Stomach smooth muscle (tissue), 2 donors: ENCODE data around the gene SPATA6.

Experiments used
- H3K27ac ChIP-seq: one replicate; pipeline ENCODE4 v1.7.0; 2013; ENCODE audit warnings: mild to moderate bottlenecking, low read length, inconsistent platforms
- H3K27me3 ChIP-seq, 2 donors: one replicate each; pipeline ENCODE4 v1.7.0; 2013; ENCODE audit warnings: low read length in 2 of 2; ENCODE audit not compliant: insufficient read depth in 2 of 2, control insufficient read depth in 1 of 2
- H3K36me3 ChIP-seq, 2 donors: one replicate each; pipeline ENCODE4 v1.7.0; 2013; ENCODE audit warnings: low read length in 2 of 2; ENCODE audit not compliant: control insufficient read depth in 2 of 2, insufficient read depth in 2 of 2
- H3K4me1 ChIP-seq: one replicate; pipeline ENCODE4 v1.7.0; 2013; ENCODE audit warnings: low read length; ENCODE audit not compliant: control insufficient read depth, insufficient read depth
- H3K4me3 ChIP-seq, 2 donors: one replicate each; pipeline ENCODE4 v1.7.0; 2013; ENCODE audit warnings: low read length in 2 of 2
- H3K9ac ChIP-seq, 2 donors: one replicate each; pipeline ENCODE4 v1.7.0; 2013; ENCODE audit warnings: low read length in 2 of 2, mild to moderate bottlenecking in 1 of 2
- H3K9me3 ChIP-seq, 2 donors: one replicate each; pipeline ENCODE4 v1.7.0; 2013; ENCODE audit warnings: low read length in 2 of 2; ENCODE audit not compliant: control insufficient read depth in 2 of 2
- donor health status: healthy.
- donor health status: Pancreatic carcinoma.

Gene SPATA6

DNA sequence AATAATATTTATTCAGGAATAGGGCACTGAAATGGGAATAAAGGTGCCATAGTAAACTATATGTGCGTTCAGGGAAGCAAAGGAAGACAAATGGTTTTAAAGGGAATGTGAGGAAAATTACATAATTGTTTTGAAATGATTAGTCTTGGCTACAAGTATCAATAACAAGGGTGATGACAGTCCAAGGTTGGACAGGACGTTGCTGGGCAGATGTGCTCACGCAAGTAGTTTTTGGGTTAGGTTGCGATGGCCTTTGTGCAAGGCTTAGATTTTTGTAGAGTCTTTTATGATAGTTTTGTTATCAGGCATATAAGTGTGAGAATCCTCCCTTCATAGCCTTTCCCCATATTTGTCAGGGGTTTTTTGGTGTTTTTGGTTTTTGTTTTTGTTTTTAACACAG lies 57.0 kb downstream of the SPATA6 start:
- Histone ChIP-seq H3K4me3 (no peak overlapping the region), H3K9ac (no peak overlapping the region), H3K4me1 (no peaks in the 10 kb centered on the region), H3K36me3 (no peaks in the 10 kb centered on the region), H3K27me3 (no peaks in the 10 kb centered on the region), H3K9me3 (no peaks in the 10 kb centered on the region), H3K27ac (no peak overlapping the region)

DNA sequence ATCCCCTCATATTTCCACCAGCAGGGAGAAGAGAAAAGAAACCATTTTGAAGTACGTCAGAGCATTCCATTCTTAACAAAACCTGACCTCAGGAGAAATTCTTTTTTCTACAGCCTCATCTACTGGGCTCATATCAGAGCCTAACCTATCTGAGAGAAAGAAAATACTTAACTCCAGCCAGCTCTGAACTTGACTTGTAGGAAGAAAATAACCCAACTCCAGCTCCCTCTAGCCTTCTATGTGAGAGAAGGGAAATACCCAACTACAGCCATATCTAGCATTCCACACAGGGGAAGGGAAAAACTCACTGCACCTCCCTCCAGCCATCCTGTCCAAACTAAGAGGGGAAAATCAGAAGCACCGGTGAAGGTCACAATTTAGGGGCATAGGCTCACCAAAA lies 57.7 kb downstream of the SPATA6 start:
- no peaks in the 10 kb centered on the region for H3K4me1 ChIP-seq
- H3K36me3 ChIP-seq, result no peaks in the 10 kb centered on the region
- no peak overlapping the region for H3K4me3 ChIP-seq
- no peaks in the 10 kb centered on the region for H3K27me3 ChIP-seq
- no peak overlapping the region for H3K27ac ChIP-seq
- H3K9me3 ChIP-seq, result no peaks in the 10 kb centered on the region
- no peak overlapping the region for H3K9ac ChIP-seq

DNA sequence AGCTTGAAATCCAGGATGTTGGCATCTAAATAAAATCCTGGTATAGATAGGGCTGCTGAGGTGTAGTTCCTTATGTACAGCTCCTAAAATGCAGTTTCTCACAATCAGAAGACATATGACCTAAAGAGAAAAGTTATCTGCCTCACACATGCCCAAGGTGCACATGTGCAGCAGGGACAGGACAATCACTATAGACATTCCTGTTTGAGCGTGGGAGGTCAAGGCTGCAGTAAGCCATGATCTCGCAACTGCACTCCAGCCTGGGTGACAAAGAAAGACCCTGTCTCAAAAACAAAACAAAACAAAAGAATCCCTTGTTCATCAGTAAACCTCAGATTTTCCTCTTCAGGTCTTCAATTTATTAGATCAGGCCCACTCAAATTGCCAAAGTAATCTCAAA lies 66.1 kb downstream of the SPATA6 start:
- Histone ChIP-seq H3K27me3 (no peaks in the 10 kb centered on the region), H3K27ac (no peak overlapping the region), H3K4me1 (no peaks in the 10 kb centered on the region), H3K4me3 (no peak overlapping the region), H3K9ac (no peak overlapping the region), H3K36me3 (no peaks in the 10 kb centered on the region), H3K9me3 (no peaks in the 10 kb centered on the region)

DNA sequence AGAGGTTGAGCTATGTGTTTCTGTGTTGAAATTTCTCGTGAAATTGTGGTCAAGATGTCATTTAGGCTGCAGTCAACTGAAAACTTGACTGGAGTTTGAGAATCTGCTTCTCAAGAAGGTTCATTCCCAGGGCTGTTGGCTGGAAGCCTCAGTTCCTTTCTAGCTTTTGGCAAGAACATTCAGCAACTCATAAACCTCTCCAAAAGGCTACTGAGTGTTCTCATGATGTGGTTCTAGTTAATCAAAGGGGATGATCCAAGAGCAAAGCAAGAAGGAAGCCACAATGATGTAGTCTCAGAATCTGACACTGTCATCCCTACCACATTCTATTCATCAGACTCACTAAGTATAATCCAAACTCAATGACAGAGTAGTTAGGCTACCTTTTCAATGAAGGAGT lies 66.6 kb downstream of the SPATA6 start:
- Histone ChIP-seq H3K27ac (no peak overlapping the region), H3K36me3 (no peaks in the 10 kb centered on the region), H3K9me3 (no peaks in the 10 kb centered on the region), H3K27me3 (no peaks in the 10 kb centered on the region), H3K9ac (no peak overlapping the region), H3K4me3 (no peak overlapping the region), H3K4me1 (no peaks in the 10 kb centered on the region)

DNA sequence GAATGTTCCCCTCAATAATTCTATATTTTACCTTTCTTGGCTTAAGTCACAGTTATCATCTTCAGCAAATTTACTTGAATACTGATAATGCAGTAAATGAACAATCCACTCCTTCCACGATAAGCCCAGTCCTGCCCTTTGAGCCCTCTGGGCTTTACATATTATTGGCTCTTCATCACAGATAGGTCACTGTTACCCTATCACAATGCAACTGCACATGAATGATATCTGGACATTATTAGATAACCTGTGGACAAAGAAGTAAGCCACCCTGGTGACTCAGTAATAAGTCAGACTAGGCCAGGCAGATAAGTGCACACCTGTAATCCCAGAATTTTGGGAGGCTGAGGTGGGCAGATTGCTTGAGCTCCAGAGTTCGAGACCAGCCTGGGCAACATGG lies 69.4 kb downstream of the SPATA6 start:
- Histone ChIP-seq H3K4me3 (no peak overlapping the region), H3K36me3 (no peaks in the 10 kb centered on the region), H3K27me3 (no peaks in the 10 kb centered on the region), H3K4me1 (no peaks in the 10 kb centered on the region), H3K9me3 (no peaks in the 10 kb centered on the region), H3K27ac (no peak overlapping the region), H3K9ac (no peak overlapping the region)

DNA sequence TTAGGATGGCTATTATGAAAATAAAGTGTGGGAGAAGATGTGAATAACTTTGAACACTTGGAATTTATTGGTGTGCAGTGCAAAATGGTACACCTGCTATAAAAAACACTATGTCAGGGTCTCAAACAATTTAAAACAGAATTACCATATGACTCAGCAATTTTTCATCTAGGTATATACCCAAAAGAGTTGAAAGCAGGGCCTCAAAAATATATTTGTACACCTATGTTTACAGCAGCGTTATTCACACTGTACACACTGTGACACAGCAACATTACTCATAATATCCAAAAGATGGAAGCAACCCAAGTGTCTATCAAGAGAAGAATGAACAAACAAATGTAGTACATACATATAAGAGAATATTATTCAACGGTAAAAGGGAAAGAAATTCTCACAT lies 75.8 kb downstream of the SPATA6 start:
- Histone ChIP-seq H3K36me3 (no peaks in the 10 kb centered on the region), H3K4me3 (no peak overlapping the region), H3K27ac (no peak overlapping the region), H3K4me1 (no peaks in the 10 kb centered on the region), H3K27me3 (no peaks in the 10 kb centered on the region), H3K9ac (no peak overlapping the region), H3K9me3 (no peaks in the 10 kb centered on the region)

DNA sequence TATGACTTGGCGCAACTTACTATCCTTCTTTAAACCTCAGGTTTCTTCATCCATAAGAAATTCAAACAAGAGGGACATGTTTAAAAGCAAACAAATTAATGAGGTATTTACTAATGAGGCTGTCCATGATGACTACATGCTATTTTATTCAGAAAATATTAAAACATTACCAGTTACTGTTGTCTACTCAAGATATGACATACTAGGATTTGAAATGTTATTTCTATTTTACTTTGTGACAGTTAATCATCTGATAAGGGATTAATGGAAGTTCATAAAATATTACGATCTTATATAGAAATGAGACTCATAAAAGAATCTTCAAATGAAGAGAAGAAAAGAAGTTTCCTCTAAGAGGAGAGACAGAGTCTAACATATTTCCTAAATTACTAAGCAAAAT lies 80.1 kb downstream of the SPATA6 start:
- Histone ChIP-seq H3K36me3 (no peaks in the 10 kb centered on the region), H3K4me1 (no peaks in the 10 kb centered on the region), H3K9ac (no peak overlapping the region), H3K9me3 (no peaks in the 10 kb centered on the region), H3K4me3 (no peak overlapping the region), H3K27me3 (no peaks in the 10 kb centered on the region), H3K27ac (no peak overlapping the region)

DNA sequence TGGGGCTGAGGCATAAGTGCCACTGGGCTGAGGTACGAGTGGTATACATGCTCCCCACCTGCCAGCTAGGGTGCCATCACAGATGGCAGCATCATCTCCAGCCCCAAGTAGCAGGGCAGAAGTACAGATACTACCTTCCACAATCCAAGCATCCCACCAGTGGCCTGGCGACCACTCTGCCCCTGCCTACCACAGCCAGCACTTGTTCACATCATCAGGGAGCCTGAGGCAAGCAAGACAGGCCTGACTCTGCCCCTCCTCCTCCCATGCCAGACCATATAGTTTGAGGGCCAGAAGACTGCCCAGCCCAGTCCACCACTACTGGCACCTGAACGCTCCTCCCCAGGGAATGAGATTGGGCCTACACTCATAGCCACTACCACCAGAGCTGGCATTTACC lies 84.6 kb downstream of the SPATA6 start:
- Histone ChIP-seq H3K4me3 (no peak overlapping the region), H3K36me3 (no peaks in the 10 kb centered on the region), H3K4me1 (no peaks in the 10 kb centered on the region), H3K9me3 (no peaks in the 10 kb centered on the region), H3K27me3 (no peaks in the 10 kb centered on the region), H3K27ac (no peak overlapping the region), H3K9ac (no peak overlapping the region)

DNA sequence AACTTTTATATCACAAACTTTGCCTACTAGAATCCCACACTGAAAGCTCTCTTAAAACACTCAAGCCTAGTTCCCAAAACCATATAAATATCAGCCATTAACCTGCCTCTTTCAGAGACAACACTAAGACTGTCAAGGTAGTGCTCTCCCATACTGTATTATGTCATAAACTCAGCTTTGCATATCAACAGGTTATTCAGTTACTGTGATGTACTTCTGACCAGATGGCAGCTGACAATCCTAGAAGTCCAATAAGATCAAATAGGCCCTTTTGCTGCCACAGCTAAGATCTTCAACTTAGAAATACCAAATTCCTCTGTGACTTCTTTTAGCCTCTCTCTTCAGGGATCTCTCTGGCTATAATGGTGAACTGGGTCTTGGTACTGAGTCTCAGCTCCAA lies 97.2 kb downstream of the SPATA6 start:
- no peak overlapping the region for H3K4me3 ChIP-seq
- no peaks in the 10 kb centered on the region for H3K4me1 ChIP-seq
- no peak overlapping the region for H3K27ac ChIP-seq
- no peaks in the 10 kb centered on the region for H3K27me3 ChIP-seq
- no peak overlapping the region for H3K9ac ChIP-seq
- H3K36me3 ChIP-seq, result peaks cover 3 to 7% of the 10 kb centered on the region in 2 donors
- H3K9me3 ChIP-seq, result no peaks in the 10 kb centered on the region

DNA sequence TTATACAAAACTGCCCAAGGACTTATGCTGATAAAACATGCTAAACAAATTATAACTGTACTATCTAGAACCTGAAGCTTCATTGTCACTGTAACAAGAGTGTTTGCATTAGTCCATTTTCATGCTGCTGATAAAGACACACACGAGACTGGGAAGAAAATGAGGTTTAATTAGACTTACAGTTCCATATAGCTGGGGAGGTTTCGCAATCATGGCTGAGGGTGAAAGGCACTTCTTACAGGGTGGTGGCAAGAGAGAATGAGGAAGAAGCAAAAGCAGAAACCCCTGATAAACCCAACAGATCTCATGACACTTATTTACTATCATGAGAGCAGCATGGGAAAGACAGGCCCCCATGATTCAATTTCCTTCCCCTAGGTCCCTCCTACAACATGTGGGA lies 100.4 kb downstream of the SPATA6 start:
- no peak overlapping the region for H3K27ac ChIP-seq
- no peaks in the 10 kb centered on the region for H3K27me3 ChIP-seq
- H3K4me1 ChIP-seq, result no peaks in the 10 kb centered on the region
- no peaks in the 10 kb centered on the region for H3K9me3 ChIP-seq
- H3K36me3 ChIP-seq, result no peaks in the 10 kb centered on the region
- H3K9ac ChIP-seq, result no peak overlapping the region
- no peak overlapping the region for H3K4me3 ChIP-seq

DNA sequence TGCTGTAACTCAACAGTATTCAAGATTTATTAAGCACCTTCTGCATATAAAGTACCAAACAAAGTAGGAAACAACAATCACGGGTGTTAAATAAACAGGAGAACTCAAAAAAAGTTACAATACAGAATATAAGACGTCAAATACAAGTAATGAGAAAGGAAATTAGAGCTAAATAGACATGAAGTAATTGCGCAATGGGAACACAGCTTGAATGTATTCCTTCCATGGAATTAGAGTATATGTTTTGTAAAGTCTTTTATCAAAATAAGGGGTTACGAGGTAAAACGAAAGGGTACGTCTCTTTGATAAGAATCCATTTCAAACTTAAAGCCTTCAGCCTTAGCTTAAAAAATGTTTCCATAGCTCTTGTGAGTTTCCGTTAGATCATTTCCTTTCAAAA lies 109.1 kb downstream of the SPATA6 start:
- H3K9ac ChIP-seq, result no peak overlapping the region
- H3K27ac ChIP-seq, result no peak overlapping the region
- no peaks in the 10 kb centered on the region for H3K4me1 ChIP-seq
- H3K4me3 ChIP-seq, result no peak overlapping the region
- no peaks in the 10 kb centered on the region for H3K27me3 ChIP-seq
- H3K9me3 ChIP-seq, result no peaks in the 10 kb centered on the region
- H3K36me3 ChIP-seq, result no peaks in the 10 kb centered on the region

DNA sequence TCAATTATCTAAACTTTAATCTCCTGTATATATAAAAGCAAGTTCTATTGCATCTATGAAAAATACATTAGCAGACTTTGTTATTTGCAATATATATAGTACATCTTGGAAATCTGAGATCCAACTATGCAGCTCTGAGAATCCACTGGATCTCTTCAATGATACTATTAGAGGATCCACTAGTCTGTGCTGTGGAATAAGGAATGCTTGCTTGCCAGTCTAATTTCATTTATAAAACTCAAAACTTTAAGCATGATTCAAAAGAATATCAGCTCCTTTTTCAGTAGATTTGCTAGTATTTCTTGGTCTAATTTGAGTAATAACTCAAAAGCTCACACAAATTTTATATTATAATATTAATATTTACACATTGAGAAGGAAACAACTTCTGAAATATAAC lies 115.1 kb downstream of the SPATA6 start:
- Histone ChIP-seq H3K36me3 (no peaks in the 10 kb centered on the region), H3K9me3 (no peaks in the 10 kb centered on the region)

More for the DNA sequence above, 115.1 kb downstream of the SPATA6 start:
- Histone ChIP-seq H3K9ac (no peak overlapping the region), H3K27ac (no peak overlapping the region), H3K4me3 (no peak overlapping the region), H3K4me1 (no peaks in the 10 kb centered on the region), H3K27me3 (no peaks in the 10 kb centered on the region)
